ENCODE data around the gene RAPH1.

The RAPH1 gene

DNA sequence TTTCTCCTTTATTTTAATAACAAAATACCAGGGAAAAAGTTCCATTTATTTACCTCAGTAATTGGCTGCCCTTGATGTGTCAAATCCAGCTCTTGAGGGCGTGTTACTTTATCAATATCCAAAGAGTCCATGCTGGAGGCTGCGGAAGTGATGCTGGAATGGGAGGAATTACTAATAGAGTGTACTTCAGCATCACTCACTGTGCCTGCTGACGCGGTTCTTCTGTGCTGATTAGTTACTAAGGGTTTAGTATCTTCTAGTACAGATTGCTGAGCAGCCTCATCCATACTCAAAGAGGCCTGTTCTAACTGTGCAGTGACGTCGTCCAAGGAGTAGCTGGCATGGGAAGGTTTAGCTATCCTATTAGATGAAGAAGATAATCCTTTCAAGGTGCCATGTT, 45.6 kb downstream of the RAPH1 start:
- Mint-ChIP-seq H3K27me3 (peaks cover 0 to 1% of the 10 kb centered on the region in 2 donors), H3K36me3 (no peaks in the 10 kb centered on the region), H3K4me3 (no peak overlapping the region), H3K27ac (no peak overlapping the region), H3K4me1 (no peaks in the 10 kb centered on the region), H3K9me3 (no peaks in the 10 kb centered on the region)
- ATAC-seq (replicated peaks) (no peak), DNase-seq (no peak)

DNA sequence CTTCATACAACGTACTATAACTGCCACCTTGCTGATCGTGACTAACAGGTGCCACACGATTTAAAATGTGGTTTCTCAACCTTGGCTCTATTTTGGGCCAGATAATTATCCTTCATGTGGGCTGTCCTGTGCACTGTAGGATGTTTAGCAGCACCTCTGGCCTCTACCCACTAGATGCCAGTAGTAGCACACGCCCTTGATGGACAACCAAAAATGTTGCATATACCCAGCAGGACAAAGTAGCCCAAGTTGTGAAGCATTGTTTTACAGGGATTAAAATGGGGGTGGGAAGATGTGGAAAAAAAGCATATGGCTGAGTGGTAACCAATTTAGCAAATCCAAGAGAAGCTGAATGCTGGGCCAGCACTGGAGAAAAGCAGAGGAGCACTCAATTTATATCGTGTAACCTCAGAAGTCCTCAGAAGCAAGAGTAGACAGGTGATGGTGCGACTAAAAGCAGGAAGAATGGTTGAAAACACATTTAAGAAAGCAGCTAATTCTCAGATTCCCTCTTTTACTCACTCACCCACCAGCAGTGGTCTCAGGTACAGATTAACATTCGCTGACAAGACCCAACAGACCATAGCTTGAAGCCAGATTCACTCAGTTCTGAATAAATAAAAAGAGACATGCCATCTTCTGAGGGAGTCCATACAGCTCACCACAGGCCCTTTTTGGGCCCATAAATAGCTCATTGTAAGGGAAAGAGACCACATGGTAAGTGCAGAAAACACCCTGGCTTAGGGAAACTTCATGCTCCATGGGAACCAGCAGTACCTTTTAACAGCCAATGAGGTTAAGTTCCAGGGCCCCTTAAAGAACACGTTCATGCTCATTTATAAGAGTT, 50.6 kb downstream of the RAPH1 start:
- Mint-ChIP-seq H3K27me3 (peaks cover 0 to 12% of the 10 kb centered on the region in 2 donors), H3K36me3 (no peaks in the 10 kb centered on the region), H3K9me3 (no peaks in the 10 kb centered on the region), H3K4me1 (peaks cover 0 to 4% of the 10 kb centered on the region in 2 donors), H3K4me3 (no peak overlapping the region), H3K27ac (no peak overlapping the region)
- DNase-seq (peak; percentile 13), ATAC-seq (replicated peaks) (peak; percentile 91 to 94)

DNA sequence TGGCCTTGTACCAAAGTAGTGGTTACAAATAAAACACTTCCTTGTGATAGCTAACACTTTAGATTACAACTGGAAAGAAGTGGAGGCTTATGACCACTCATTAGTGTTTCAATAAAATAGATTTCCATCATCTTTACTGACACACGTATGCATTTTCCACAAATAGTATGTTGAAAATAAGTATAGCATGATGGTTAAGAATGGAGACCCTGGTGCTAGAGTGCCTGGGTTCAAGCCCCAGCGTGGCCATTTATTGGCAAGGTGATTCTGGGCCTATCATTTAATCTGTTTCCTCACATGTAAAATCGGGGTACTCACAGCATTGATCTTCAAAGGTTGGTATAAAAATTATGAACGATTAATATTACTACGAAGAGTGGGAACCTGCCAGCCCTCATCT, 54.5 kb downstream of the RAPH1 start:
- peaks cover 3 to 12% of the 10 kb centered on the region in 2 donors for H3K27me3 Mint-ChIP-seq
- no peak overlapping the region for H3K4me3 Mint-ChIP-seq
- H3K9me3 Mint-ChIP-seq = no peaks in the 10 kb centered on the region
- H3K27ac Mint-ChIP-seq = no peak overlapping the region
- DNase-seq (no peak), ATAC-seq (replicated peaks) (no peak)
- no peaks in the 10 kb centered on the region for H3K36me3 Mint-ChIP-seq
- peaks cover 0 to 4% of the 10 kb centered on the region in 2 donors for H3K4me1 Mint-ChIP-seq

DNA sequence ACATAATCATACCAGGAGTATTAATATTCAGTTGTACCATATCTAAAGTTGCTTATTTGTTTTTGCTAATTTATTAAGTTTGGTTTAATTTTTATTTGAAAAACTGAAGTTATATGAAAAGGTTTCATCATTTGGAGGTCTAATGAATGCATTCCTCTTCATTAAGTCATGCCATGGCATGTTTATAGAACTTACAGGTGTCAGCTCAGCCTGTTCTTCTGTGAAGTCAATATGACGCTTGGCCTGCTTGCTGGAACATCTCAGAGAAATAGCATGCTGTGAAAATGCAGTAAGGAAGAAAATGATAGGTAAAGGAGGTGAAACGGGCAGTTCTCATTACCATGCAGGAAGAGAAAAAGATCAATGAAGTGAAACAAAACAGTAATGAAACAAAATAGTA, 58.2 kb downstream of the RAPH1 start:
- H3K27me3 Mint-ChIP-seq = peaks cover 0 to 7% of the 10 kb centered on the region in 2 donors
- no peaks in the 10 kb centered on the region for H3K9me3 Mint-ChIP-seq
- no peaks in the 10 kb centered on the region for H3K36me3 Mint-ChIP-seq
- DNase-seq (no peak), ATAC-seq (replicated peaks) (no peak)
- no peak overlapping the region for H3K27ac Mint-ChIP-seq
- H3K4me3 Mint-ChIP-seq = no peak overlapping the region
- no peaks in the 10 kb centered on the region for H3K4me1 Mint-ChIP-seq

DNA sequence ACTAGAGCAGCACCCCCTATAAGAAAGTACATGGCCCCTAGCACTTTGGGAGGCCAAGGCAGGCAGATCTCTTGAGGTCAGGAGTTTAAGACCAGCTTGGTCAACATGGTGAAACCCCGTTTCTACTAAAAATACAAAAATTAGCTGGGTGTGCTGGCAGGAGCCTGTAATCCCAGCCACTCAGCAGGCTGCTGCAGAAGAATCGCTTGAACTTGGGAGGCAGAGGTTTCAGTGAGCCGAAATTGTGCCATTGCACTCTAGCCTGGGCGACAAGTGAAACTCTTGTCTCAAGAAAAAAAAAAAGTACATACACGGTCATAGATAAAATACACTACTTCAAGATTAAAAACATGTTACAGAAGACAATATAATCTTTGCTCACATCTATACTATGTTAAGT, 63.8 kb downstream of the RAPH1 start:
- H3K4me3 Mint-ChIP-seq = no peak overlapping the region
- no peaks in the 10 kb centered on the region for H3K4me1 Mint-ChIP-seq
- H3K27ac Mint-ChIP-seq = no peak overlapping the region
- H3K9me3 Mint-ChIP-seq = no peaks in the 10 kb centered on the region
- peaks cover 0 to 14% of the 10 kb centered on the region in 2 donors for H3K27me3 Mint-ChIP-seq
- no peaks in the 10 kb centered on the region for H3K36me3 Mint-ChIP-seq
- ATAC-seq (replicated peaks) (no peak), DNase-seq (no peak)

DNA sequence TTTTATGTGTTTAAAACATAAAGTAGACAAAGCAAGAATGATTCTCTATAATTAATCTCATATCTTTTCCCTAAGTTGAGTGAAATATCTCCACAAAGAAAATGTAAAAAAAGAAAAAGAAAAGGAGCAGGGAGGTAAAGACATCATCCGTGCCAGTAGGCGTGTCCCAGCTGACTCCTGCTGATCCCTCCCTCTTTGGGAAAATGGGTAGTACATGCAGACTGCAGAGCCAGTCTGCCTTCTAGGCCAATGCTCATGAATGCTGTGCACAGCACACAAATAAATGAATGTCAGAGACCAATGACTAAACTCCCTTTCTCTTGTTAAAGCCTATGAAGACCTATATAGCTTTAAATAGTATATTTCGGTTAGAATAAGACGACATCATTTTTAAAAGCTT, 64.7 kb downstream of the RAPH1 start:
- ATAC-seq (replicated peaks) (no peak), DNase-seq (no peak)
- Mint-ChIP-seq H3K9me3 (no peaks in the 10 kb centered on the region), H3K27ac (no peak overlapping the region), H3K27me3 (peaks cover 5 to 19% of the 10 kb centered on the region in 2 donors), H3K4me3 (no peak overlapping the region), H3K36me3 (no peaks in the 10 kb centered on the region), H3K4me1 (no peaks in the 10 kb centered on the region)

DNA sequence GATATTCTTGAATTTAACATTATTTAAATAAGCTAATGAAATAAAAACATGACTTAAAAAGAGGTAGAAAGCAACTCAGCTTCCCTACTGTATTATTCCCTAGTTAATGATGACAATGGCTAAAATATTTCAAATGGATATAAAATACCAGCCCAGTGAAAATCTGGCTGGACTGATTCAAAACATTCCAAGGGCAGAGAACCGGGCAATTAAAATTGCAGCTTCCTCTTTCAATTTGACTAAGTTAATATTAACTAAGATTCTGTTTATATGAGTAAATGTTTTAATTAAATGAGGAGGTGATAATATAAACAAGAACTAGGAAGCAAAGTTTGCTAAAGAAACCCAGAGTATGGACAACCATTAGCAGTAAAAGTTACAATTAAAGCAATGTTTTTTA, 65.6 kb downstream of the RAPH1 start:
- DNase-seq = no peak
- Mint-ChIP-seq H3K4me3 (no peak overlapping the region), H3K27ac (no peak overlapping the region), H3K27me3 (peaks cover 10 to 23% of the 10 kb centered on the region in 2 donors), H3K9me3 (no peaks in the 10 kb centered on the region), H3K36me3 (no peaks in the 10 kb centered on the region), H3K4me1 (no peaks in the 10 kb centered on the region)
- no peak for ATAC-seq (replicated peaks)

DNA sequence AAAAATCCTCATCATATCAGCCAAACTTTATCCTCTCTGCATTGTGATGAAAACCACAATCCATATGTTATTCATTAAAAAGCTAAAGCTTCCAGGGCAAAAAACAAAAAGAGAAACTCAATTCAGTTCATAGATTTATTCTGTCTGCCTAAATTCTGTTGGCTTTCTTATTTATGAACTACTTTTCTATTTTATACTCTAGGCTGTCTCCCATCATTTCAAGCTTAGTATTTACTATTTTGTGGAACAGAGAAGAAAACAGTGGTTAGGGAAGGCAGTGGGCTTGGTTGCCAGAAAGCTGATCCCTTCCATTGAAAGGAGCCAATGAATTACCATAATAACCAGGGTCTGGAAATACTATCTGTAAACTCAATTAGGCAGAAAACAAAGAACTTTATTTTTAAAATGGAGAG, 71.8 kb downstream of the RAPH1 start:
- peaks cover 10% of the 10 kb centered on the region in 2 donors for H3K27me3 Mint-ChIP-seq
- H3K36me3 Mint-ChIP-seq = no peaks in the 10 kb centered on the region
- no peak overlapping the region for H3K4me3 Mint-ChIP-seq
- ATAC-seq (replicated peaks) = no peak
- no peaks in the 10 kb centered on the region for H3K4me1 Mint-ChIP-seq
- no peak overlapping the region for H3K27ac Mint-ChIP-seq
- no peak for DNase-seq
- no peaks in the 10 kb centered on the region for H3K9me3 Mint-ChIP-seq

DNA sequence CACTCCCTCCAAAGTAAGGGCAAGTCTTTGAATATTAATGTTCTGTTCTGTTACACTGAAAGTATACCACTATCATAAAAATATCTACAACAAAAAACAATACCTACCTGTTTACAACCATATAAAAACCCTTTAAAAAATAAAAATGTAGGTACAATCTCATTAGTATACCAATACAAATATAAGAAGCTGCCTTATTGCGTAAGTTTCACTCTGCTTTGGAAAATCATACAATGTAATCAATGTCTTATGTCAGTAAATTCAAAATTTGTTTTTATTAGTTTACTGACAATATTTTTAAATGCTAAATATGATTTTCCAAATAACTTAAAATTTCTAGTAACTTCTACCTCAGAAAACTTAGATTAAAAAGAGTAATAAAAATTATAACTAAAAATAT, 72.8 kb downstream of the RAPH1 start:
- H3K36me3 Mint-ChIP-seq = no peaks in the 10 kb centered on the region
- peaks cover 9 to 10% of the 10 kb centered on the region in 2 donors for H3K27me3 Mint-ChIP-seq
- no peak for DNase-seq
- H3K4me1 Mint-ChIP-seq = no peaks in the 10 kb centered on the region
- no peaks in the 10 kb centered on the region for H3K9me3 Mint-ChIP-seq
- no peak overlapping the region for H3K27ac Mint-ChIP-seq
- ATAC-seq (replicated peaks) = no peak
- H3K4me3 Mint-ChIP-seq = no peak overlapping the region

DNA sequence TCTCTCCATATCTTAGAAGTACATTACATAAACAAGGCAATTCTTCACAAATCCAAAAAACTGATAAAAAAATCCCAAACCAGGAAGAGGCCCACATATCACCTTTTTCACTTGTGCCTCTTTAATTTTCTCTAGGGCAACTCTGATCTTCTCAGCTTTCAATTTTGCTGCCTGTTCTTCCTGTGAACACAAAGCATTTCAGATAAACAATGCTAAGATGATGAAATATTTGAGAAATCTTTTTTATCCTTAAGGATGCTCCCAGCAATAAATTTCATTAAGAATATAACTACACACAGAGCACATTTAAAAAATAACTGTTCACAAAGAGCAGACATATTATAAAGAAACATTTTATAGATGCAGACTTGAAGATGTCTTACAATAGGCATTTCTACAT, 73.4 kb downstream of the RAPH1 start:
- H3K36me3 Mint-ChIP-seq = no peaks in the 10 kb centered on the region
- H3K27ac Mint-ChIP-seq = no peak overlapping the region
- no peaks in the 10 kb centered on the region for H3K4me1 Mint-ChIP-seq
- no peak overlapping the region for H3K4me3 Mint-ChIP-seq
- H3K27me3 Mint-ChIP-seq = peaks cover 9 to 10% of the 10 kb centered on the region in 2 donors
- no peaks in the 10 kb centered on the region for H3K9me3 Mint-ChIP-seq
- ATAC-seq (replicated peaks) = no peak
- no peak for DNase-seq

DNA sequence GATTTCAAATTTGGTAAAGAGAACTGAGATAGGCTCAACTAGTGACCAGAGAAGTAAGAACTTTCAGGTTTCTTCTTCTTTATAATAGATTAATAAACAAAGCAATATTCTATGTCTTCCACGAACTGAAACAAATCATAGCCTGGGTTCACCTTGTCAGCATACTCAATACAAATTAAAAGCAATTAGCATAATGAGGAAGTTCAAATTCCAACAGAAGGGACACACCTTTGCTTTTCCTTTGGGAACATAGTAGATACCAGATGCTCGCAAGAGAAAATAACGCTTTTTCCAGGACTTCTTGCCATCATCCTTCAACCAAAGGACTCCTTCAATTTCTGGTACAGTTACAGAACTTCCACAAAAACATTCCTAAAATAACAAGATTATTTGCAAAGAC, 79.9 kb downstream of the RAPH1 start:
- DNase-seq (no peak), ATAC-seq (replicated peaks) (no peak)
- Mint-ChIP-seq H3K4me1 (no peaks in the 10 kb centered on the region), H3K36me3 (no peaks in the 10 kb centered on the region), H3K27ac (no peak overlapping the region), H3K4me3 (no peak overlapping the region), H3K9me3 (no peaks in the 10 kb centered on the region), H3K27me3 (no peaks in the 10 kb centered on the region)

DNA sequence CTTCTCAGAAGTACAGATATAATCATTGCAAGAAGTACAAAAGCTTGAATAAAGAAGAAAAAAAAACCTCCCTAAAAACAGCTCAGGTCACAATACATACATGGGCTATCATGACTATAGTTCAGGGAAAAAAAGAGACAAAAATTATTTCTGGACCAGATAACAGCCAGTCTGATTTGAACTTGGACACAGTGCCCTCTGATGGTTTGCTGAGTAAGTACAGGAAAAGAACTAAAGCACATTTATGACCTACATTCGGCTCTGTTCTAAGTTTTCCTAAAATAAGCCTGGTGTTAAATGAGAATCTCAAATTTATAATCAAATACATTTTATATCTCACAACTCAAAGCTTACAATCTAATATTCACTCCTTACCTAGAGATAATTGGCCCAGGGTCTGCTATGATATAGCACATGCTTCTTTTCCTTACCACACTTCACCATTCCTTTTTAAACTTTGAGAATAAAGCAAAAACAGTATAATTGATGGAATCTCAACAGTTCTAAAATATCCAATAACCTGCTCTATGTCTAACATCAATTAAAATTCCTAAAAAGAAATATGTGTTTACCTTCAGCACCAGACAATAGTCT, 81.1 kb downstream of the RAPH1 start:
- no peak overlapping the region for H3K27ac Mint-ChIP-seq
- no peaks in the 10 kb centered on the region for H3K27me3 Mint-ChIP-seq
- H3K4me3 Mint-ChIP-seq = no peak overlapping the region
- H3K4me1 Mint-ChIP-seq = no peaks in the 10 kb centered on the region
- DNase-seq (no peak), ATAC-seq (replicated peaks) (peak in 1 of 2 donors; percentile 58)
- H3K9me3 Mint-ChIP-seq = no peaks in the 10 kb centered on the region
- H3K36me3 Mint-ChIP-seq = no peaks in the 10 kb centered on the region

DNA sequence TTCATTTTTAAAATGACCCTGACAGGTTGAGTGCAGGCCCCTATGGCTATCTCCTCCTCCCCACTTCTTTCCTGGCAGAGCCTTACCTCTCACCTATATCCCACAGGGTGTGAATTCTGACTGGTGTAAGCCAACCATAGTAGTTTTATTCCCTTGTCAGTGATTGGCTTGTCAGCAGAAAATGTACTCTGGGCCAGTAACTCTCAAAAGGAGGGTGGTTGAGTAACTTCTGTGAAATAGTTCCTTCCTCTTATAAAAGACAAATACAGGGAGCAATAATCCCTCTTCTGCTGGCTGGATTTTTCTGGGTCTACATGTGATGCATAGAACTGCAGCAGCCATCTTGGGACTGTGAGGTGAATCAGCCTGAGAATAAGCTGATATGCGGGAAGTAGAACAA, 83.4 kb downstream of the RAPH1 start:
- Mint-ChIP-seq H3K27me3 (no peaks in the 10 kb centered on the region), H3K4me1 (no peaks in the 10 kb centered on the region), H3K36me3 (no peaks in the 10 kb centered on the region), H3K4me3 (no peak overlapping the region), H3K27ac (no peak overlapping the region), H3K9me3 (no peaks in the 10 kb centered on the region)
- ATAC-seq (replicated peaks) = no peak
- DNase-seq = no peak

DNA sequence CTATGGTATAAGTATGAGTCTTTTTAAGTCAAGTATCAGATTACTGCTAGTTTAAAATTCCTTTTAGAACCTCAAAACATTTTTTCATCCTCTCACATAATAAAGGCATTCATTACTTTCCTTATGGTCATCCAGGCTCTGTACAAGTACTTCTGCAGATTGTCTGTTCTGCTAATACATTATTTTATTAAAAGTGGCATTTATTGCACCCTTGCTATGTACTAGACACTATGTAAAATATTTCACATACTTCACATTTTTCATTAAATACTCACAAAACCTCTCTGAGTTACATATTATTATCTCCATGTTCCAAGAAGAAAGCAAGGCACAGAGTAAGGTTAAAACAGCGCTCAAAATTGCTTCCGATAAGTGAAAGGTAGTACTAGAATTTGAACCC, 84.1 kb downstream of the RAPH1 start:
- no peak for DNase-seq
- H3K36me3 Mint-ChIP-seq = no peaks in the 10 kb centered on the region
- H3K4me3 Mint-ChIP-seq = no peak overlapping the region
- H3K4me1 Mint-ChIP-seq = no peaks in the 10 kb centered on the region
- no peaks in the 10 kb centered on the region for H3K9me3 Mint-ChIP-seq
- no peaks in the 10 kb centered on the region for H3K27me3 Mint-ChIP-seq
- no peak for ATAC-seq (replicated peaks)
- no peak overlapping the region for H3K27ac Mint-ChIP-seq

DNA sequence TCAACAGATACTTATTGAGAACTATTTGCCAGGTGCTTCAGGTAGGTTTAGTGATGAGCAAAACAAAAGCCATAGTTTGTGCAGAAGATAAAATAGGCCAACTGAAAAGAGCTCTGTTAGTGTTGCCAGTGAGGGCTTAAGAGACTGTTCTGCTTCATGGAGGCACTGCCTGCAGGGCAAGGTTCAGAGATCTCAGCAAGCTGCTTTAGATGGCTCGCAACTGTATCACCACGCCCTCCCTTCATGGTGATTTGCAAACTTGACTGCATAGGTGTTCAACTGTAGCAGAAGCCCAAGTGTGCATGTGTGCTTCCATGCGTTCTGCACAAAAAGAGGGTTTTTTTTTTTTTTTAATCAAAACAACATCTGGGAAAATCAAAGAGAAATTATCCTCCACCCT, 84.5 kb downstream of the RAPH1 start:
- ATAC-seq (replicated peaks) (no peak), DNase-seq (no peak)
- no peak overlapping the region for H3K4me3 Mint-ChIP-seq
- H3K36me3 Mint-ChIP-seq = no peaks in the 10 kb centered on the region
- H3K27me3 Mint-ChIP-seq = no peaks in the 10 kb centered on the region
- H3K9me3 Mint-ChIP-seq = no peaks in the 10 kb centered on the region
- no peak overlapping the region for H3K27ac Mint-ChIP-seq
- no peaks in the 10 kb centered on the region for H3K4me1 Mint-ChIP-seq

All from stimulated activated naive B cell treated with anti-CD40 and anti-IgM and Interleukin-4, amounts not matched to agents 10 μg/mL and 1 μg/mL and 100 μg/mL, for 72 hours (primary cell).